MM.1S (cell line): ENCODE data around the gene GNG12.

ENCODE experiments used
- DNase-seq: peaks from one replicate; pipeline ENCODE4 v3.0.0-alpha.2; 2015
- H2AFZ ChIP-seq: fragments of 300-600 bp; sonication (generic); 2 replicates; pipeline ENCODE4 v1.6.0; 2016; ENCODE audit warnings: antibody characterized with exemption, low read length
- H3F3A ChIP-seq: fragments of 300-600 bp; sonication (generic); 2 replicates; pipeline ENCODE4 v1.6.1; 2016; ENCODE audit warnings: mild to moderate bottlenecking, antibody characterized with exemption, low read length, moderate library complexity, mixed read lengths; ENCODE audit not compliant: insufficient read depth
- H3K27ac ChIP-seq: fragments of 300-600 bp; sonication (generic); 2 replicates; pipeline ENCODE4 v1.5.1; 2016; ENCODE audit warnings: mild to moderate bottlenecking, low read length
- H3K27me3 ChIP-seq: fragments of 300-600 bp; sonication (generic); replicated peaks from 2 replicates; pipeline ENCODE4 v1.6.0; 2016; ENCODE audit warnings: low read length; ENCODE audit not compliant: insufficient read depth
- H3K36me3 ChIP-seq: fragments of 300-600 bp; sonication (generic); replicated peaks from 2 replicates; pipeline ENCODE4 v1.6.1; 2016; ENCODE audit warnings: mild to moderate bottlenecking, low read length, mixed read lengths; ENCODE audit not compliant: insufficient read depth
- H3K4me1 ChIP-seq: fragments of 300-600 bp; sonication (generic); 2 replicates; pipeline ENCODE4 v1.6.1; 2016; ENCODE audit warnings: low read length, mixed read lengths
- H3K4me2 ChIP-seq: fragments of 300-600 bp; sonication (generic); 2 replicates; pipeline ENCODE4 v1.6.0; 2016; ENCODE audit warnings: low read depth, low read length
- H3K4me3 ChIP-seq: fragments of 300-600 bp; sonication (generic); 2 replicates; pipeline ENCODE4 v1.5.1; 2016; ENCODE audit warnings: low read length, mixed read lengths
- H3K79me2 ChIP-seq: fragments of 300-600 bp; sonication (generic); 2 replicates; pipeline ENCODE4 v1.6.1; 2016; ENCODE audit warnings: mixed run types, low read length, mixed read lengths
- H3K9ac ChIP-seq: fragments of 300-600 bp; sonication (generic); 2 replicates; pipeline ENCODE4 v1.6.1; 2016; ENCODE audit warnings: low read length, mixed read lengths
- H3K9me2 ChIP-seq: fragments of 300-600 bp; sonication (generic); replicated peaks from 2 replicates; pipeline ENCODE4 v1.6.1; 2016; ENCODE audit warnings: mild to moderate bottlenecking, low read length, mixed read lengths; ENCODE audit not compliant: insufficient read depth
- H3K9me3 ChIP-seq: fragments of 300-600 bp; sonication (generic); replicated peaks from 2 replicates; pipeline ENCODE4 v1.6.1; 2016; ENCODE audit warnings: mild to moderate bottlenecking, low read length, mixed read lengths; ENCODE audit not compliant: insufficient read depth
- H4K20me1 ChIP-seq: fragments of 300-600 bp; sonication (generic); 2 replicates; pipeline ENCODE4 v1.6.1; 2016; ENCODE audit warnings: mild to moderate bottlenecking, low read length, moderate library complexity, mixed read lengths; ENCODE audit not compliant: insufficient read depth
- EZH2 ChIP-seq: fragments of 300-600 bp; sonication (generic); optimal IDR thresholded peaks from 2 replicates; pipeline ENCODE3; 2017; ENCODE audit warnings: low read depth, mild to moderate bottlenecking, antibody characterized with exemption, low read length, mixed read lengths
- EZH2phosphoT487 ChIP-seq: fragments of 300-600 bp; sonication (generic); IDR thresholded peaks from 2 replicates; pipeline ENCODE4 v1.6.1; 2018; ENCODE audit warnings: antibody characterized with exemption, low read length
- TF ChIP-seq, protein P1 (sequence below): fragments of 300-600 bp; sonication (generic); IDR thresholded peaks from 2 replicates; pipeline ENCODE4 v1.5.1; 2016; ENCODE audit warnings: antibody characterized with exemption, low read length, mixed read lengths

Gene GNG12

GRCh38 chr1:67677408-67677807 lies 155.9 kb downstream of the GNG12 start:
- H4K20me1 ChIP-seq, result no peaks in the 10 kb centered on the region
- no peaks in the 10 kb centered on the region for H3K27me3 ChIP-seq
- no peak overlapping the region for H3K4me3 ChIP-seq
- H3K79me2 ChIP-seq, result no peaks in the 10 kb centered on the region
- H3K27ac ChIP-seq, result no peak overlapping the region
- no peaks in the 10 kb centered on the region for H3K9me2 ChIP-seq
- H2AFZ ChIP-seq, result no peak overlapping the region
- H3K9ac ChIP-seq, result no peak overlapping the region
- H3K9me3 ChIP-seq, result no peaks in the 10 kb centered on the region
- TF ChIP-seq, protein P1, sequence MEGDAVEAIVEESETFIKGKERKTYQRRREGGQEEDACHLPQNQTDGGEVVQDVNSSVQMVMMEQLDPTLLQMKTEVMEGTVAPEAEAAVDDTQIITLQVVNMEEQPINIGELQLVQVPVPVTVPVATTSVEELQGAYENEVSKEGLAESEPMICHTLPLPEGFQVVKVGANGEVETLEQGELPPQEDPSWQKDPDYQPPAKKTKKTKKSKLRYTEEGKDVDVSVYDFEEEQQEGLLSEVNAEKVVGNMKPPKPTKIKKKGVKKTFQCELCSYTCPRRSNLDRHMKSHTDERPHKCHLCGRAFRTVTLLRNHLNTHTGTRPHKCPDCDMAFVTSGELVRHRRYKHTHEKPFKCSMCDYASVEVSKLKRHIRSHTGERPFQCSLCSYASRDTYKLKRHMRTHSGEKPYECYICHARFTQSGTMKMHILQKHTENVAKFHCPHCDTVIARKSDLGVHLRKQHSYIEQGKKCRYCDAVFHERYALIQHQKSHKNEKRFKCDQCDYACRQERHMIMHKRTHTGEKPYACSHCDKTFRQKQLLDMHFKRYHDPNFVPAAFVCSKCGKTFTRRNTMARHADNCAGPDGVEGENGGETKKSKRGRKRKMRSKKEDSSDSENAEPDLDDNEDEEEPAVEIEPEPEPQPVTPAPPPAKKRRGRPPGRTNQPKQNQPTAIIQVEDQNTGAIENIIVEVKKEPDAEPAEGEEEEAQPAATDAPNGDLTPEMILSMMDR, result no peak
- TF ChIP-seq EZH2phosphoT487, result no peak
- no peak for TF ChIP-seq EZH2
- no peak overlapping the region for H3K4me2 ChIP-seq
- no peaks in the 10 kb centered on the region for H3K36me3 ChIP-seq
- peaks cover 31% of the 10 kb centered on the region for H3K4me1 ChIP-seq
- H3F3A ChIP-seq, result peaks cover 7% of the 10 kb centered on the region; the same call in 1 of the 2 replicates
- no peak for DNase-seq

- H3K9ac ChIP-seq, result no peak overlapping the region
- peaks cover 31% of the 10 kb centered on the region for H3K4me1 ChIP-seq
- H3F3A ChIP-seq, result peaks cover 7% of the 10 kb centered on the region; the same call in 1 of the 2 replicates
- H3K9me3 ChIP-seq, result no peaks in the 10 kb centered on the region
- no peaks in the 10 kb centered on the region for H3K36me3 ChIP-seq
- H3K27me3 ChIP-seq, result no peaks in the 10 kb centered on the region
- no peaks in the 10 kb centered on the region for H3K9me2 ChIP-seq
- no peak overlapping the region for H2AFZ ChIP-seq
- no peaks in the 10 kb centered on the region for H4K20me1 ChIP-seq
- H3K4me3 ChIP-seq, result no peak overlapping the region
- no peaks in the 10 kb centered on the region for H3K79me2 ChIP-seq
- TF ChIP-seq, protein P1, result no peak
- TF ChIP-seq EZH2phosphoT487 (no peak), EZH2 (no peak)
- no peak overlapping the region for H3K4me2 ChIP-seq
- DNase-seq, result no peak
- H3K27ac ChIP-seq, result no peak overlapping the region
Measured at GRCh38 chr1:67676946-67677345, 156.3 kb downstream of the GNG12 start.

GRCh38 chr1:67676287-67676686 lies 157.0 kb downstream of the GNG12 start:
- H3K9ac ChIP-seq, result no peak overlapping the region
- H3K4me3 ChIP-seq, result no peak overlapping the region
- H4K20me1 ChIP-seq, result no peaks in the 10 kb centered on the region
- H3K4me1 ChIP-seq, result peaks cover 31% of the 10 kb centered on the region
- no peak for DNase-seq
- H3K79me2 ChIP-seq, result no peaks in the 10 kb centered on the region
- H3F3A ChIP-seq, result peaks cover 7% of the 10 kb centered on the region; the same call in 1 of the 2 replicates
- no peaks in the 10 kb centered on the region for H3K9me3 ChIP-seq
- no peaks in the 10 kb centered on the region for H3K9me2 ChIP-seq
- no peaks in the 10 kb centered on the region for H3K27me3 ChIP-seq
- no peak overlapping the region for H3K4me2 ChIP-seq
- no peak overlapping the region for H3K27ac ChIP-seq
- no peak for TF ChIP-seq EZH2
- TF ChIP-seq EZH2phosphoT487, result no peak
- TF ChIP-seq, protein P1, result no peak
- no peaks in the 10 kb centered on the region for H3K36me3 ChIP-seq
- H2AFZ ChIP-seq, result no peak overlapping the region
